DND-41 (cell line): ENCODE measurements around the gene MAN2C1.
A peak's percentile ranks its signal among the peaks of the same experiment; 100 is the strongest.

Source experiments
- EZH2 ChIP-seq: IDR thresholded peaks from 3 replicates; pipeline ENCODE4 v1.6.1; 2012; ENCODE audit warnings: borderline replicate concordance, low read depth, mild to moderate bottlenecking, moderate library complexity, low read length, inconsistent platforms; ENCODE audit not compliant: severe bottlenecking
- TF ChIP-seq, protein P1 (sequence below): IDR thresholded peaks from 2 replicates; pipeline ENCODE4 v1.5.1; 2012; ENCODE audit warnings: borderline replicate concordance, low read length, moderate library complexity, mild to moderate bottlenecking; ENCODE audit not compliant: poor library complexity, severe bottlenecking; ENCODE audit errors: extremely low read depth

GRCh38 chr15:75307778-75308390 is 60.5 kb downstream of the MAN2C1 start:
- no peak for TF ChIP-seq EZH2
- TF ChIP-seq, protein P1, sequence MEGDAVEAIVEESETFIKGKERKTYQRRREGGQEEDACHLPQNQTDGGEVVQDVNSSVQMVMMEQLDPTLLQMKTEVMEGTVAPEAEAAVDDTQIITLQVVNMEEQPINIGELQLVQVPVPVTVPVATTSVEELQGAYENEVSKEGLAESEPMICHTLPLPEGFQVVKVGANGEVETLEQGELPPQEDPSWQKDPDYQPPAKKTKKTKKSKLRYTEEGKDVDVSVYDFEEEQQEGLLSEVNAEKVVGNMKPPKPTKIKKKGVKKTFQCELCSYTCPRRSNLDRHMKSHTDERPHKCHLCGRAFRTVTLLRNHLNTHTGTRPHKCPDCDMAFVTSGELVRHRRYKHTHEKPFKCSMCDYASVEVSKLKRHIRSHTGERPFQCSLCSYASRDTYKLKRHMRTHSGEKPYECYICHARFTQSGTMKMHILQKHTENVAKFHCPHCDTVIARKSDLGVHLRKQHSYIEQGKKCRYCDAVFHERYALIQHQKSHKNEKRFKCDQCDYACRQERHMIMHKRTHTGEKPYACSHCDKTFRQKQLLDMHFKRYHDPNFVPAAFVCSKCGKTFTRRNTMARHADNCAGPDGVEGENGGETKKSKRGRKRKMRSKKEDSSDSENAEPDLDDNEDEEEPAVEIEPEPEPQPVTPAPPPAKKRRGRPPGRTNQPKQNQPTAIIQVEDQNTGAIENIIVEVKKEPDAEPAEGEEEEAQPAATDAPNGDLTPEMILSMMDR: peak; percentile 49
